ENCODE measurements around the gene ADGRA1. TPM values are rescaled to one million over a fixed set of nuclear protein-coding genes. Genes with fewer than 3 reads are reported as not detected.

Gene ADGRA1
- total and polyA plus RNA-seq, 2 donors (not counting 3 experiments of a cell fraction or from before 2014, with no cell fraction given): not detected

DNA sequence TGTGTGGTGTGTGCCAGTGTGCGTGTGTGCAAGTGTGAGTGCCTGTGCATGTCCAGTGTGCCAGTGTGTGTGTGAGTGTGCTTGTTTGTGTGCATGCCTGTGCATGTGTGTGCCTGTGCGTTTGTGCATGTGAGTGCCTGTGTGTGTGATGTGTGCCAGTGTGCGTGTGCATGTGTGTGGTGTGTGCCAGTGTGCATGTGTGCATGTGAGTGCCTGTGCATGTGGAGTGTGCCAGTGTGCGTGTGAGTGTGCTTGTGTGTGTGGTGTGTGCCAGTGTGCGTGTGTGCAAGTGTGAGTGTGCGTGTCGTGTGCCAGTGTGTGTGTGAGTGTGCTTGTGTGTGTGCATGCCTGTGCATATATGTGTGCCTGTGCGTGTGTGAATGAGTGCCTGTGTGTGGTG is 33.8 kb downstream of the ADGRA1 start:
- TF ChIP-seq POLR2A (IDR thresholded peaks at IDR 0.05; ENCODE audit: low read depth, low read length): no peak
- TF ChIP-seq MYC (IDR thresholded peaks at IDR 0.05; ENCODE audit: low read depth, low read length): no peak
- no peak for TF ChIP-seq MAX (IDR thresholded peaks at IDR 0.05; ENCODE audit: insufficient read depth, insufficient read length)
- no peak for TF ChIP-seq GATA2 (IDR thresholded peaks at IDR 0.05; ENCODE audit: insufficient read depth, insufficient read length, low read depth, low read length)
- no peak for TF ChIP-seq CTCF (IDR thresholded peaks at IDR 0.05; ENCODE audit: extremely low read depth in 1 of 2, insufficient read depth in 1 of 2, low read depth in 1 of 2, low read length in 2 of 2)
- no peak for TF ChIP-seq FOS (IDR thresholded peaks at IDR 0.05; ENCODE audit: borderline replicate concordance, insufficient read depth, low read length)
- TF ChIP-seq POLR2AphosphoS5 (IDR thresholded peaks at IDR 0.05; ENCODE audit: insufficient read depth, low read depth, low read length): no peak
- no peak for TF ChIP-seq JUN (IDR thresholded peaks at IDR 0.05; ENCODE audit: borderline replicate concordance, insufficient read depth, insufficient read length, low read depth)
- no peak for TF ChIP-seq EZH2 (IDR thresholded peaks at IDR 0.05; ENCODE audit: borderline replicate concordance, low read depth, low read length, severe bottlenecking)

More for the DNA sequence above, 33.8 kb downstream of the ADGRA1 start:
- no peaks in the 10 kb centered on the region for H3K9me3 ChIP-seq (replicated peaks; ENCODE audit: control insufficient read depth, insufficient read depth, low read length)
- no peaks in the 10 kb centered on the region for H3K9me1 ChIP-seq (replicated peaks; ENCODE audit: control insufficient read depth, extremely low read depth, insufficient read depth, low read length)
- H3K27me3 ChIP-seq (ENCODE audit: control insufficient read depth in 2 of 2, insufficient read depth in 2 of 2, low read length in 2 of 2): no peaks in the 10 kb centered on the region
- FAIRE-seq (no peak), DNase-seq (ENCODE audit: low read depth, low spot score) (no peak)
- POLR2A ChIA-PET: no interaction called here
- CTCF ChIA-PET: no interaction called here
- H3K79me2 ChIP-seq (ENCODE audit: control insufficient read depth, insufficient read depth, low read length): no peaks in the 10 kb centered on the region
- no peaks in the 10 kb centered on the region for H3K36me3 ChIP-seq (ENCODE audit: control insufficient read depth in 2 of 2, extremely low read depth in 1 of 2, insufficient read depth in 2 of 2, low read length in 2 of 2)
- no peaks in the 10 kb centered on the region for H4K20me1 ChIP-seq (replicated peaks; ENCODE audit: control insufficient read depth, extremely low read depth, insufficient read depth, low read length)
- no peak overlapping the region for H3K4me2 ChIP-seq (ENCODE audit: insufficient read depth, low read length)
- no peak overlapping the region for H3K4me3 ChIP-seq (replicated peaks in 1 of 3; ENCODE audit: insufficient read depth in 1 of 3, low read depth in 1 of 3, low read length in 3 of 3)
- no peaks in the 10 kb centered on the region for H3K4me1 ChIP-seq (ENCODE audit: control insufficient read depth, extremely low read depth, insufficient read depth, low read length)
- intact Hi-C loops (cut with micrococcal nuclease) (no loop called here), dilution Hi-C loops (cut with MboI; ENCODE audit: extremely low pct_ligation_motif_present, low sequenced_read_pairs) (no loop called here)
- no TSS peak for BruUV-seq (replicated peaks)
- H3K27ac ChIP-seq (ENCODE audit: insufficient read depth, low read depth, low read length): no peak overlapping the region
- H3K9ac ChIP-seq (replicated peaks; ENCODE audit: extremely low read depth, insufficient read depth, low read length): no peak overlapping the region
- no peak overlapping the region for H2AFZ ChIP-seq (ENCODE audit: low read depth, low read length)
